ENCODE results near the gene UNG. TPM values are rescaled to one million over a fixed set of nuclear protein-coding genes. Genes with fewer than 3 reads are reported as not detected.

UNG gene
- total RNA-seq, 2 donors from 2014 or later, result 9.1 to 11.0 TPM

DNA sequence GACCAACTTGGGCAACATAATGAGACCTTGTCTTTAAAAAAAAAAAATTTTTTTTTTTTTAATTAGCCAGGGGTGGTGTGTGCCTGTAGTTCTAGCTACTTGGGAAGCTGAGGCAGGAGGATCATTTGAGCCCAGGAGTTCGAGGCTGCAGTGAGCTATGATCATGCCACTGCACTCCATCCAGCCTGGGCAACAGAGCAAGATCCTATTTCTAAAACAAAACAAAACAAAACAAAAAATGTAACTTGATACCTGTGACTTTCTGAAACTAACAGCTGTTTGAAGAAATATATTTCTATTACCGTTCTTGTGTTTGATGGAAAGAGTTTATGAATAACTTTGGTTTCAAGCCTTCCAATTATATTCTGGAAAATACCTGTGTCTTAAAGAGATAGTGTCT, 17.2 kb downstream of the UNG start:
- Histone ChIP-seq H3K27ac (no peak overlapping the region), H3K4me1 (ENCODE audit: control insufficient read depth in 1 of 2, low read depth in 2 of 2) (peaks cover 15 to 50% of the 10 kb centered on the region in 2 donors), H3K9me3 (no peaks in the 10 kb centered on the region), H3K27me3 (replicated peaks; ENCODE audit: insufficient read depth) (no peaks in the 10 kb centered on the region), H3K36me3 (no peaks in the 10 kb centered on the region), H3K4me3 (no peak overlapping the region)
- TF ChIP-seq, protein P1, sequence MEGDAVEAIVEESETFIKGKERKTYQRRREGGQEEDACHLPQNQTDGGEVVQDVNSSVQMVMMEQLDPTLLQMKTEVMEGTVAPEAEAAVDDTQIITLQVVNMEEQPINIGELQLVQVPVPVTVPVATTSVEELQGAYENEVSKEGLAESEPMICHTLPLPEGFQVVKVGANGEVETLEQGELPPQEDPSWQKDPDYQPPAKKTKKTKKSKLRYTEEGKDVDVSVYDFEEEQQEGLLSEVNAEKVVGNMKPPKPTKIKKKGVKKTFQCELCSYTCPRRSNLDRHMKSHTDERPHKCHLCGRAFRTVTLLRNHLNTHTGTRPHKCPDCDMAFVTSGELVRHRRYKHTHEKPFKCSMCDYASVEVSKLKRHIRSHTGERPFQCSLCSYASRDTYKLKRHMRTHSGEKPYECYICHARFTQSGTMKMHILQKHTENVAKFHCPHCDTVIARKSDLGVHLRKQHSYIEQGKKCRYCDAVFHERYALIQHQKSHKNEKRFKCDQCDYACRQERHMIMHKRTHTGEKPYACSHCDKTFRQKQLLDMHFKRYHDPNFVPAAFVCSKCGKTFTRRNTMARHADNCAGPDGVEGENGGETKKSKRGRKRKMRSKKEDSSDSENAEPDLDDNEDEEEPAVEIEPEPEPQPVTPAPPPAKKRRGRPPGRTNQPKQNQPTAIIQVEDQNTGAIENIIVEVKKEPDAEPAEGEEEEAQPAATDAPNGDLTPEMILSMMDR (IDR thresholded peaks at IDR 0.05), result no peak
- DNase-seq (ENCODE audit: low spot score) (no peak), ATAC-seq (ENCODE audit: insufficient number of reproducible peaks, low FRiP score, low read depth) (no peak)

DNA sequence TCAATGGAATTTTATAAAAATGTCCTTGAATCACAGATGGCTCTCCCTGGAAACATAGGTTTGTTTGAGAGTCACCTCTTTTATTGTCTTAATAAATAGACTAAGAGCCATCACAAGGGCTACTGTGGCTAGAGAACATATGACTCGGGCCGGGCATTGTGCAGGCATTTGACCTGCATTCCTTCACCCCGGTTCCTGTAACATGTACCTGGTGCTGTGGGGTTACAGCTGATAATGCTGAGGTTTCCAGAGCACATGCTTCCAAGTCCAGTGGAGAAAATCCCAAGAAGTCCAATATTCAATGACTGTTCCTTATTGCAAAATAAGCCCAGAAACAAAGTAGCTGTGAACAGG, 18.0 kb downstream of the UNG start:
- Histone ChIP-seq H3K9me3 (no peaks in the 10 kb centered on the region), H3K4me3 (no peak overlapping the region), H3K27me3 (replicated peaks; ENCODE audit: insufficient read depth) (no peaks in the 10 kb centered on the region), H3K27ac (peak overlapping the region in 1 of 2 donors; percentile 26), H3K4me1 (ENCODE audit: control insufficient read depth in 1 of 2, low read depth in 2 of 2) (peaks cover 15 to 46% of the 10 kb centered on the region in 2 donors), H3K36me3 (no peaks in the 10 kb centered on the region)
- ATAC-seq (ENCODE audit: insufficient number of reproducible peaks, low FRiP score, low read depth) (no peak), DNase-seq (ENCODE audit: low spot score) (no peak)
- TF ChIP-seq, protein P1 (IDR thresholded peaks at IDR 0.05), result no peak

DNA sequence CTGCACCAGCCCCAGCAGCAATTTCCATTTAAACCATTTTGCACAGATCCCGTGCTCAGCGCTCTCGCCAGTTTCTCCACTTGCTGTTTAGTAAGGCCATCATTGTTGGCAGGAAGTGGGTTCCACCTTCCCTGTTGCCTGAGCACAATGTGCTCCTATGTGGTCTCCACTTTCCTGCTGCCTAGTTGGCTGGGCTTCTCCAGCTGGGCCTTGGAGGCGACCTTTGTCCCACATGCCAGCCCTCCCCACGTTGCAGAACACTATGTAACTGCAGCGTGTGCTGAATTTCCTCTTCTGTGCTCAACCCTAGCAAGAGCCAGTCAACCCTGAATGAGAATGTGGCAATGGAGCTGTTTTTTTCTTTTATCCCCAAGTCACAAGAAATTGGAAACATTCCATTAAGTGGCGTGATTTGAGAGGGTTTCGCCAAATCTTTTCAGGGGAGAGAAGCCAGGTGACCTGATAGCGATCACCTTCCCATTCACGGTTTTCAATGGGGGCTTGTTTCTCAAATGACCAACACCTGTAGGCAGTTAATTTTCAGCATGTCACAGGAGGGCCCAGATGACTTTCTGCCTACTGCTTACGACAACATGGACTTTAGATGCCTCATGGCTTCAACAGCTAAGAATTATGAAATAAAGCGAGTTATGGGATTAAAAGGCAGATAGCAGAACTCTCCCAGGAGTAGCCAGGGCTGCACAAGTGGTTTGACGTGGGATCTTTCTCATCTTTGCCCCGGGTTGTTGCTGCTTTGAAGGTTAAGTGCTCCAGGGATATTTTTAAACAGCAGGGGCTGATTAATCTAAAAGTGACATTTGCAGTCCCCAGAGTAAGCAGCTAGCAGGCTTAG, 18.6 kb downstream of the UNG start, which contains the start of gene ACACB:
ACACB (plus strand) TSS at position 830 of the 853 bp plus-strand sequence. CDS start 22,819 bp downstream, outside the sequence.
- TF ChIP-seq, protein P1 (IDR thresholded peaks at IDR 0.05), result no peak
- Histone ChIP-seq H3K27me3 (replicated peaks; ENCODE audit: insufficient read depth) (no peaks in the 10 kb centered on the region), H3K4me1 (ENCODE audit: control insufficient read depth in 1 of 2, low read depth in 2 of 2) (peaks cover 15 to 43% of the 10 kb centered on the region in 2 donors), H3K27ac (peak within 1 kb of the TSS in 1 of 2 donors; percentile 26), H3K4me3 (no peak within 1 kb of the TSS), H3K9me3 (no peaks in the 10 kb centered on the region), H3K36me3 (no peaks in the 10 kb centered on the region)
- no peak for DNase-seq (ENCODE audit: low spot score)
- ATAC-seq (ENCODE audit: insufficient number of reproducible peaks, low FRiP score, low read depth), result no peak

DNA sequence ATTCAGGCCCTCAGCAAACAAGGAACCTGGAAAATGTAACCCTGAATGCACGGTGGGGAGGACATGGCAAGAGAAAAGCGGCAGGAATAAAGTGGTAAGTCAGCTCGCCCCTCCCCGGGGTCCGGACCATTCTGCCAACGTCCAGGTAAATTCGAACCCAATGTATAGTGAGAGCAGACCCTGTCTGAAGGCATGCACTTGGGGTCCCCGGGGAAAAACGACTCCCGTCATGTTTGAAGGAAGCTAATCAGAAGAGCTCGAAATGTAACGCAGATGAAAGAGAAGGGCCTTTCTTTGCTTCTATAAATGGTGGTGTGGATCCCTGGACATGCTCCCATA, 19.2 kb downstream of the UNG start:
- peaks cover 15 to 43% of the 10 kb centered on the region in 2 donors for H3K4me1 ChIP-seq (ENCODE audit: control insufficient read depth in 1 of 2, low read depth in 2 of 2)
- TF ChIP-seq, protein P1 (IDR thresholded peaks at IDR 0.05), result no peak
- H3K4me3 ChIP-seq, result no peak overlapping the region
- no peak for DNase-seq (ENCODE audit: low spot score)
- no peaks in the 10 kb centered on the region for H3K9me3 ChIP-seq
- no peak for ATAC-seq (ENCODE audit: insufficient number of reproducible peaks, low FRiP score, low read depth)
- no peaks in the 10 kb centered on the region for H3K27me3 ChIP-seq (replicated peaks; ENCODE audit: insufficient read depth)
- H3K36me3 ChIP-seq, result no peaks in the 10 kb centered on the region
- H3K27ac ChIP-seq, result peak overlapping the region in 1 of 2 donors; percentile 26

DNA sequence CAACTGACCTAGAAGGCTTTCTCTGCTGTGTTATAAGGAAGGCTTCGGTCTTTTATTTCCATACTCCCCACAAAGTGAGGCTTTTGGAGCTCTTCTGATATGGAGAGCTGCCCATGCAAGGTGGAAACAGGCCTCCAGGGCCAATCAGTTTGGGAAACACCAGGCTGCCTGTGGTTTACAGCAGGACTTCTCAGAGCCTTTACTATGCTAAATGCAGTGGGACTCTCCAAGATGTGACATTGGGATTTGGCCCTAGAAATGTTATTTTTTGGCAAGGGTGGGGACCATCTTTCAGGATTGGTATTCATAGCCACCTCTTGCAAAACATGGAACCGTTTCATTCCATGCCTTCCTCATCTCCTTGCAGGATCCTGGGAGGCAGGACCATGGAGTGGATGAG, 22.7 kb downstream of the UNG start:
- Histone ChIP-seq H3K4me1 (ENCODE audit: control insufficient read depth in 1 of 2, low read depth in 2 of 2) (peaks cover 7 to 18% of the 10 kb centered on the region in 2 donors), H3K9me3 (no peaks in the 10 kb centered on the region), H3K4me3 (no peak overlapping the region), H3K36me3 (no peaks in the 10 kb centered on the region), H3K27ac (no peak overlapping the region), H3K27me3 (replicated peaks; ENCODE audit: insufficient read depth) (no peaks in the 10 kb centered on the region)
- DNase-seq (ENCODE audit: low spot score) (no peak), ATAC-seq (ENCODE audit: insufficient number of reproducible peaks, low FRiP score, low read depth) (no peak)
- TF ChIP-seq, protein P1 (IDR thresholded peaks at IDR 0.05), result no peak

Data from thoracic aorta (tissue), 2 donors.